MV-4-11 (cell line): ENCODE results near the gene TMEM51.

Experiments
- DNase-seq: peaks from one replicate; lab custom pipeline; 2025; lab: John Stamatoyannopoulos, UW

Gene TMEM51

DNA sequence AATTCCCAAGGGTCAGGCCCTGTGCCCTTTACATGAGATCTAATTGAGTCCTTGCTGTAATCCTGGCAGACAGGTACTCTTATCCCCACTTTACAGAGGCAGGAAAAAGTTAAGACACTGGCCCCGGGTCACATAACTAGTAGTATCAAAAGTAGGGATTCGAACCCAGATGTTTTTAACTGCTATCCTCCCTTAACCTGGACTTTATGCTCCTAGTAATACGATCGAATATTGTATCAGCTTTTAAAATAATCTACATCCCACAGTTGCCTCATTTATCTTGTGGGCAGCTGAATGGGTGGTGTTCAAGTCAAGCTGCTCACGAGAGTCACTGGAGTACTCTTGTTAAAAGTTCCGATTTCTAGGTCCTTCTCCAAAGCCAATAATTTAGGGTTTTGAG lies 25.5 kb upstream of the TMEM51 start:
- no peak for DNase-seq

DNA sequence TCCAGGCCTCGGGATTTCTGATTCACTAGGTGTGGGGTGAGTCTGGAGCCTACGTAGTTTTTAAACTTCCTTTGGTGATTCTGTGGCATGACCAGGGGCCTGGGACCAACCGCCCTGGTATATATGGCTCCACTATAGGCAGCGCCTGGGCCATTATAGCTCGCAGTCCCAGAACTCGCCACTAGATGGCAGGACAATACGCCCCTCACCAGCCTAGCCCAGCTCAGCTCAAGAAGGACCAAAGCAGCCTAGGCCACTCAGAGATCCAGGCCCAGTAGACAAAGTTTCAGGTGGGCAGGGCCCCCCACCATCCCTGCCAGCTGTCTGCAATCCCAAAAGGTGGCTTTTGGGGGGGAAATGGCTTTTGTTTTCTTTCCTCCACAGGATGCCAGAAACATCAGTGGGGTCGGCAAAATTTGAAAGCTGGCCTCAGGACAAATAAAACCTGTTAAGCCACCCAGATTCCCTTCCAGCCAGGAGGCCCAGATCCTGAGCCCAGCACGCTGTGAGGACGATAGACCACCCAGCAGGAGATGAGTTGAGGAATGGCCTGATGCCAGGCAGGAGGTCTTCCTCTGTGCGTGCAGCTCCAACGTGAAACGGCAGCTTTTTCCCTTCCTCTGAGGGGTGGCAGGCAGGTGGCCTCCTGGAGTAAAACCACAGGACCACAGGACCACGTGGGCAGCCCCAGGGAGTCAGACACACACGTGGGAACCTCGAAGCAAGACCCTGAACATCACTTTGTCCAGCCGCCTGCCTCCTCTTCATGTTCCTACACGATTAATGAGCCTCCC lies 24.8 kb upstream of the TMEM51 start:
- peak; percentile 48 for DNase-seq

DNA sequence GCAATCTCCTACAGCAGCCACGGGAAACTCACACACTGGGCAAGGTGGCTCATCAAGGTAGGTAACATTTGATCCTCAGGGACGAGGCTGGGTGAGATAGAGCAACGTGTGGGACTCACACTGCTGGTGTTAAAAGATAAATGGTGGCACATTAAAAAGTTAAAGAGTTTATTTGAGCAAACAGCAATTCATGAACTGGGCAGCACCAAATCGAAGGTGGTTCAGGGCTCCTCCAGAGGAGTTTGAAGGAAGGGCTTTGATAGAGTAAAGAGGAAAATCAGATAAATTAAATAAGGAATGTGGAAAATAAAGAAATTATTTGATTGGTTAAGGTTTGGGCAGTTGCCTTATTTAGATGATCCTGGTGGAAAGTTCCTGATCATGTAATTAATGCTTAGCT lies 23.6 kb upstream of the TMEM51 start:
- no peak for DNase-seq

DNA sequence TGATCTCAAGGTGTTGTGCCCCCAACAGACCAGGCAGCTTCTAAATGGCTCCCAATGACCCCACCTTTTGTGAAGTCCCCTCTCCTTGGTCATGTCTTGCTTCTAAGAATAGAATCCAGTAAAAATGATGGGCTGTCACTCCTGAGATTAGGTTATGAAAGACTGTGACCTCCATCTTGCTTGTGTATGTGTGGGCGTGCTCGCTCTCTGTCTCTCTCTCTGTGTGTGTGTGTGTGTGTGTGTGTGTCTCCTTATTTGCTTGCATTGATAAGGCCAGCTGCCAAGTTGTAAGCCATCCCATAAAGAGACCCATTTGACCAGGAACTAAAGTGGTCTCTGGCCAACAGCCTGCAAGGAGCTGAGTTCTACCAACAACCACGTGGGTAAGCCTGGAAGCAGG lies 22.9 kb upstream of the TMEM51 start:
- no peak for DNase-seq

DNA sequence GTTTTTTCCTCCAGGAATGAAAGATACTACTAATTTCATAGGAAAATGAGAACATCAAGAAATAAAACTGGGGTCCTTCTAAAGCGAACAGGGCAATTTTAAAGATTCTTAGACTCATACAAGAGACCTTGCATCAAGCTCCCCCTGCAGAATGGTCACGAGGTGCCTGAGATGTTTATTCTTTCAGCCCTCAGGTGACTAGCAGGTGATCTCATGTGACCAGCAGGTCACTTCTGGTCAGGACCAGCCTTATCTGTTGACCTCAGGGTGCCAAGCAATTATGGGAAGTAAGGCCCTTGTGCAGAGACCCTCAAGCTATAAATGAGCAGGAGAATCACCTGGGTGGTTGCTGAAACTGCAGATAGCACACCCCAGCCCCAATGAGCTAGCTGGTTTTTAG lies 20.6 kb upstream of the TMEM51 start:
- DNase-seq: no peak

DNA sequence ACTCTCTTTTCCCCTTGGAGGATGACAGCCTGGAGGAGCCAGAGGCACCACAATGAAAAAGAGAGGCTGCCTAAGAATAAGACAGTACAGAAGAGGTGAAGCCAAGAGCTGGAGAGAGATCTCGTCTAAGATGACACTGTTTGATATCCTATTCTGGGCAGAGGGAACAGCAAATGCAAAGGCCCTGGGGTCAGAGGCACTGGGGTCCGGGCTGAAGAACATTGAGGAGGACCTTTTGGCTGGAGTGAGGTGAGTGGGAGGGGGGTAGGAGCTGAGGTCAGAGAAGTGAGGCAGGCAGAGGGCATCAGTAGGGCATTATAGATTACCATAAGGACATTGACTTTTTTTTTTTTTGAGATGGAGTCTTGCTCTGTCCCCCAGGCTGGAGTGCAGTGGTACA lies 19.3 kb upstream of the TMEM51 start:
- no peak for DNase-seq

DNA sequence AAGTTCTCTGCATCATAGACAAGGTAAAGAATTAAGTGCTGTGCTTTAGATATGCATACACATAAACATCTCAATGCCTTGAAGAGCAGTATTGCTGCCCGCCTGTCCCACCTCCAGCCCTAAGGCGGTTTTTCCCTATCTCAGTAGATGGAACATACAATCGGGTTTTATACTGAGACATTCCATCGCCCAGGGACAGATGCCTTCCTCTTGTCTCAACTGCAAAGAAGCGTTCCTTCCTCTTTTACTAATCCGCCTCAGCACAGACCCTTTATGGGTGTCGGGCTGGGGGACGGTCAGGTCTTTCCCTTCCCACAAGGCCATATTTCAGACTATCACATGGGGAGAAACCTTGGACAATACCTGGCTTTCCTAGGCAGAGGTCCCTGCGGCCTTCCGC lies 17.9 kb upstream of the TMEM51 start:
- peak; percentile 25 for DNase-seq

DNA sequence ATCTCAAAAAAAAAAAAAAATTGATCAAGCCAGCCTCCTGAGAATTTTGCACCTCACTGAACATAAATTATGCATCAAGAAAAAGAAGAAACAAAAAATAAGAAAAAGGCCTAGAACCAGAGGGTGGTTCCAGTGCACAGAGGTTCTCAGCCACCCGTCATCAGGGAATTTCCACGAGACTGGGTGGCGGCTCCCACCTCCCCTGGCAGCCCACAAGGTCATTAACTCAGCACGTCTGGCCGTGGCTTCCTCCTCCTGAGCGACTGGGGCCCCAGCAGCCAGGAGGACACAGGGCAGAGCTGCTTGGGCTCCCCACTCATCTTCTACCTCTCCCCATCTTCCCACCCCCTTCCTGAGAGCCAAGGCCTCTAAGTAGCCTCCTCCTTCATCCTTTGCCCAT lies 15.7 kb upstream of the TMEM51 start:
- DNase-seq: no peak

DNA sequence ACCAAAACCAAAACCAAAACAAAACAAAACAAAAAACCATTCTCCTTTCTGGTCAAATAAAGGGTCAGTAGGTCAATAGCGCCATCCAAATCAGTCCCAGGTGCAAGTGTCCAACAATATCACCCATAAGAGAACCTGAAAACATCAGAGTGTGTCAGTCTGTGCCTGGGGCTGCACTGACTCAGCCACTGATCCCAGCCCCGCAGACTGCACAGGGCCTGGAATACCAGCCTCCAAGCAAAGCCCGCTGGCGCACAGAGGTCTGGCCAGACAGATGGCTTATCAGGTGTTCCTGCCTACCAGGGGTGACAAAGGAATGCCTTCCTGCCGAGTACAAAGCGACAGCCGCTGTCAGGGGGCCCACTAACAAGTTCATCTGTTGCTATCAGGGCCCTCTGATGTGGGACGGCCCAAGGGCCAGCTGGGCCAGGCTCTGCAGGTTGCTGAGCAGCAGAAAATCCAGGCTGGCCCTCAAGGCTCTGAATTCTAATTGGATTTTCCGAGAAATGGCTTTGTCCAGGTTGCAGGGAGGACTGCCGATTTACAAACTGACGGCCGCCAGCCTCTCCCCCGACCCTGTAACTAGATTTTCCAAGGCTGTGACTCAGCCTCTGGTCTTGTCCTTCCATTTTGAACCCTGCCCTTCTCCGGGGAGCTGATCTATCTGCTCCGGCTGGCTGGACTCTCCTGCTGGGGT lies 13.7 kb upstream of the TMEM51 start:
- no peak for DNase-seq

DNA sequence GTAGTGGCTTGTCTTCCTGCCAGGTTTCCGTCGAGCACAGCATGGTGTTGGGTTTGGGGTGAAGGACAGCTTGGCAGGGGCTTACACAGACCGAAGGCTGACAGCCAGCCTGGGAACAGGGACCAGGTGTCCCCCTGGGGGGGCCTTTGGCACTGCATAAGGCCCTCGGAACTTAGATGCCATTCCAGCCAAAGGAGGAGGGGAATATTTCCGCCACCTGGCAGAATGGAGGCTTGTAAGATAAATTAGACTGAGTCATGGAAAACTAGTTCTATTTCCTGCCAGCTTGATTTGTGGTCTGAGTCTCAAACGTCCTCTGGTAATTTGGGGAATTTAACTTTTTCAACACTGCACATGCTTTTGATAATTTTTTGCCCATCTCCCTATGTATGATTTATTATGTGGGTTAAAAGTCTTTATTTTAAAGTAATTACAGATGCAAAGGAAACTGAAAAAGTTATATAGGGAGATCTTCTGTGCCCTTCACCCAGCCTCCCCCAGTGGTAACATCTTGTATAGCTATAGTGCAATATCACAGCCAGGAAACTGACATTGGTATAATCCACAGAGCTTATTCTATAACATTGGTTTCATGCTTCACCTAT lies 11.5 kb upstream of the TMEM51 start:
- DNase-seq: peak; percentile 22

DNA sequence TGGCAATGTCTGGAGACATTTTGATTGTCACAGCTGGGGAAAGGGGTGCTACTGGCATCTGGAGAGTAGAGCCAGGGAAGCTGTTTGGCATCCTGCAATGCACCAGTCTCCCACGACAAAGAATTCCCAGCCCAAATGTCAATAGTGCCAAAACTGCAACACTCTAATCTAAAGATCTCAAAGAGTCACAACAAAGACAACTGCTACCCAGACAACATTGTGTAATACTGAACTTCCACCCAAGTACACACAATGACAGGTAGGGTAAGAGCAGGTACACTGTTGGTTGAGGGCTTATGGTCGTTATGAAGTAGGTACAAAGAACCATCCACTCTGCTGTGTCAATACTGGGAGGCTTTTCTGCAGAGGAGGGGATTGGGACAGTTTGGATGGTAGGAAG lies 8.2 kb upstream of the TMEM51 start:
- DNase-seq: no peak

DNA sequence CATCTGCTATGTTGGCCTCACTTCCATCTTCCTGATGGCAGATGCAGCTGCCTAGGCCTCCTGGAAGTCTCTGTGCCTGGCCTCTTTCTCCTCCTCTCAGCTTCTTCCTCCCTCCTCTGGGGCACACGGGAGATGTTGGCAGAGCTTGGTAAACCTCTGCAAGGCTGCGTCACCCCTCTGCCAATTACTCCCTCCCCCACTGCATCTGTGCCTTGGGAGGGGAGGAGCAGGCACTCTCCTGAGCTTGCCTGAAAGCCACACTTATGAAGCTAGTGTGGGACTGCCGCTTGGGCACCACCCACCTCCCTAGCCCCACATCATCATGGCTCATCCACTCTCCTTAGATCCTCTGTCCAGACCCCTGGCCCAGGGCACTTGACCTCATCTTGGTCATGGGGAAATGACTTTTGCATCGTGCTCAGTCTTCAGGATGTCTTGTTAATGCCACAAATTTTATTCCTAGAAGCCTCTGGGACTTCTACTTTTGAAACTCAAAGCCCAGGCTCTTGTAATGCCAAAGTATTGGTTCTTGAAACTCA lies 7.3 kb upstream of the TMEM51 start:
- DNase-seq: no peak

DNA sequence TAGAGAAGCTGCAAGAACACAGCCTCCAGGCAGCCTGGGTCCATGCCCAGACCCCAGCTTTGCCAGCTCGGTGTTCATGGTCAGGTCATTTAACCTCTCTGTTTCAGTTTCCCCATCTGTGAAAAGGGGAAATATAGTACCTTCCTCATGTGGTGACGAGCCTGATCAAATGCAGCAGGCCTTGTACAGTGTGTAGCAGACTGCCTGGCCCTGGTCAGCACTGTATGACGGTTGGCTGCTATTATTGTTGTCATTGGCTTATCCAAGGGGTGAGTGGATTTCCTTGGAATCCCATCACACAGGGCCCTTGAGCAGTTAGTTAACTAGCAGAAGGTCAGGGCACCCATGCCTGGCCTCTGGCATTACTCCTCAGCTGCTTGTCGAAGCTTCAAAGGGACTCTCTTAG lies 6.6 kb upstream of the TMEM51 start:
- DNase-seq: peak; percentile 36

DNA sequence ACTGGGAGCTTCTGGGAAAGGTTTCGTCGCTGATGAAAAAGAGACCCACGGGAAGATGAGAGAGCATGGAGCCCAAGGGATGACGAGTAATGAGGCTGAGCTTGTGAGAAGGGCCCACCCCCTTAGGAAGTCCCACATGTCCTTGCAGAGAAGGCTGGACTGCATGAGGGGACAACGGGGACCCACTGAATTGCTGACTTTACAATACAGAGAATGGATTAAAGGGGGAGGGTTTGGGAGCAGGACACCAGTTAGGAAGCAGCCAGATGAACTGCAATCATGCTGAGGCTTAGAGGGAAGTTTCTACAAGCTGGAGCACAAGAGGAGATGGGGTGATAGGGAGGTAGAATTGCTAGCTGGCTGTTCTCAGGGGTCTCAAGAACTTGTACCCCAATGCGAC lies 5.5 kb upstream of the TMEM51 start:
- DNase-seq: no peak

DNA sequence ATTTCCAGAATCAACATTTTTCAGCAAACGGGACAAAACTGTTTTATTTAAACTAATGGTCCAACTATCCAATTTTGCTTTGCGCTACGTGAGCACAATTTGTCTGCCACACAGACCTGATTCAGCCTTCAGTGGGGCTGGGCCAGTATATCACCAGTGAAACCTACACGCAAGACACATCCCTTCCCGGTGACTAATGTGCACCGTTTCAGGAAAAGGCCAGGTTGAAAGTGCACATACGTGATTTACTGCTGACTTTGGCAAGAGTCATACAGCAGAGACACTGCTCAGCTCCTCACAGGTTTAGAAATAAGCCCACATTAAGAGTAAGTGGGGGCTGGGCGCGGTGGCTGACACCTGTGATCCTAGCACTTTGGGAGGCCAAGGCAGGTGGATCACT lies 5.1 kb upstream of the TMEM51 start:
- DNase-seq: no peak

DNA sequence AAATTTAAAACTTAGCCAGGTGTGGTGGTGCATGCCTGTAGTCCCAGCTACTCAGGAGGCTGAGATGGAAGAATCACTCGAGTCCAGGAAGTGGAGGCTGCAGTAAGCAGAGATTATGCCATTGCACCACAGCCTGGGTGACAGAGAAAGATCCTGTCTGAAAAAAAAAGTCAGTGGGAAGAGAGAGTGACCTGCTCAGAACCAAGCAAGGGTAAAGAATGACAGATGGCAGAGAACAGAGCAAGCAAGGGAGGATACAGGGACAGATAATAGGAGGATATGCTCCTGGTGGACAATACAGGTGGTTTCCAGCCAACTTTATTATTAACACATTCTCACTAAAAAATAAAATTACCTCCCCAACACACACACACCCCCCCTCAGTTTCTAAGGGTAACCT lies 4.6 kb upstream of the TMEM51 start:
- no peak for DNase-seq

DNA sequence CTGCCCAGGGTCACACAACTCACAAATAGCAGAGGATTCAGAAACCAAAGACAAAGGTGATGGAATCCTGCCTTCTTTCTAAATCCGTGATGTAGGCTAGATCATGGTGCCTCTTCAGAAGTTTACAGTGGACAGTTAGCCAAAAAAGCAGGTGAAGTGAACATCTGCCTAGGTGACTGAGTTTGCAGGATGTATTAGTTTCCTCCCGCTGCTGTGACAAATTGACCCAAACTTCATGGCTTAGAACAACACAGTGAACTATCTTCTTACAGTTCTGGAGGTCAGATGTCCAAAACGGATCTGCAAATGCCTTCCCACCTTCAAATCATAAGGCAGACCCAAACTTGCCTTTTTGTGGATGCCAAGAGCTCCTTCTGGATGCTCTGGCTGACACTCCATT lies 3.2 kb upstream of the TMEM51 start:
- DNase-seq: no peak

DNA sequence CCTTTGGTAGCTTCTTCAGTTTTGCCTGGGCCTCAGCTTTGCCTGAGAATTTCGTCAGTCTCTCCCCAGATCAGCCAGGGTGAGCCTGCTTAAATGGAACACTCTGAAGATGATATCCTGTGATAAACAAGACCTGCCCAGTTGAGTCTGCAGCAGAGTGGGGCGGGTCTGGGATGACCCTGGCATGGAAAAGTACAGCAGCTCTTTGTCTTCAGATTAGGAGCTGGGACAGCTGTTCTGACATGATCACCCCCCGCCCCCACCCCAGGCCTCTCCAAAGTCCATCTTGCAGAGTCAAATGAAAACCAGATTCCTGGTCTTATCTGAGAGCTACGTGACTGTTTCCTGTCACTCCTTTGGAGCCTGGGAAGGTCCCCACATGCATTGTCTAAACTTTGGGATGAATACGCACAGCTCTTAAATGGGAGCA lies 2.2 kb upstream of the TMEM51 start:
- DNase-seq: no peak

DNA sequence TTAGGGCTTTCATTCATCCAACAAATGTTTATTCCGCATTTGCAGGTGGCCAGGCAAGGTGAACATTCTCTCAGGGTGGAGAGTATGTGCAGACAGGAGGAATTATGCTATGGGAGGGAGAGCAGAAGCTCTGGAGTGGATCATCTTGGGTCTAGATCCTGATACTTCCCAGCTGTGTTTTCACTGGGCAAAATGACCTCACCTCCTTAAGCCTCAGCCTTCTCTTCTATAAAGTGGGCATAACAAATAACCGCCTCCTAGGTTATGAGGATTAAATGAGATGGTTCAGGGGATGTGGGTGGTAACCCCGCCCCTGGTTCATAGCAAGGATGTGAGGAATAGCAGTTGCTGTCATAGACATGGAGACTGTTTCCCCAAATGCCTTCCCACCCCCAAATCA lies 1.7 kb upstream of the TMEM51 start:
- no peak for DNase-seq

DNA sequence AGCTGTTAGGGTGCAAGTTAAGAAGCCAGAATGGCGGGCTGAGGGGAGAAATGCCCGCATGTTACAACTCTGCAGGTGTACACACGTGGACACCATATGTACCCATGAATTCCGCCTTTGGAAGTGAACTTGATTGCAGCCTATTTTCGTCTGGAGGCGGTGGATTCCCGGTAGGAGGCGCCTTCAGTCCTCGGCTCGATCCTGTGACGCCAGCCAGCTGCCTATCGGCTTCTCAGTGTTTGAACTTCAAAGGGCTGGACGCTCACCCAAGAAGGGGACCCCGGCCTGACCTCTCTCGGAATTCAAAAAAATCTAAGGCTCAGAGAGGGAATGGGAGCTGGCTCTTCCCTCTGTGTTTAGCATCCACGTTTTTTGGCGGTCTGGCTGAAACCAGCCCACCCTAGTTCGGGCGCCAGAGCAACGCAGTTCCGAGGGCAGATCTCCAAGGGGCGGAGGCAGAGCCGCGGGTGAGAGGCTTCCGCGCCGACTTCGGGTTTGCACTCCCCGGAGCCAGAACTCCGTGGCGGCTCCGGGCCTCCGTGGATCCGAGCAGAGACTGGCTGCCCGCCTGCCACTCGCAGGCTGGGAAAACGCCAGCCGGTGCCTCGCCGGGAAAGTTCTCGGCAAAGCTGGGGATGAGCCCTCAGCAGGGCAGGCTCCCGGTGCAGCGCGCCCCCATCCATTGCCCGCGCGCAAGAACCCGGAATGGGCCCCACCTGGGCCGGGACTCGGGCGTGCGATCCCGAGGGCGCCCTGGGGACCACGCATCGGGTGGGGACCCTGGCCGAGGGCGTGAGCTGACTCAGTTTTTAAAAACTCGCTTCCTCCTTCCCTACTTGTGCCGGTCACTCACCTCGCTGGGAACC lies 996 bp upstream of the TMEM51 start:
- peak; percentile 45 for DNase-seq

DNA sequence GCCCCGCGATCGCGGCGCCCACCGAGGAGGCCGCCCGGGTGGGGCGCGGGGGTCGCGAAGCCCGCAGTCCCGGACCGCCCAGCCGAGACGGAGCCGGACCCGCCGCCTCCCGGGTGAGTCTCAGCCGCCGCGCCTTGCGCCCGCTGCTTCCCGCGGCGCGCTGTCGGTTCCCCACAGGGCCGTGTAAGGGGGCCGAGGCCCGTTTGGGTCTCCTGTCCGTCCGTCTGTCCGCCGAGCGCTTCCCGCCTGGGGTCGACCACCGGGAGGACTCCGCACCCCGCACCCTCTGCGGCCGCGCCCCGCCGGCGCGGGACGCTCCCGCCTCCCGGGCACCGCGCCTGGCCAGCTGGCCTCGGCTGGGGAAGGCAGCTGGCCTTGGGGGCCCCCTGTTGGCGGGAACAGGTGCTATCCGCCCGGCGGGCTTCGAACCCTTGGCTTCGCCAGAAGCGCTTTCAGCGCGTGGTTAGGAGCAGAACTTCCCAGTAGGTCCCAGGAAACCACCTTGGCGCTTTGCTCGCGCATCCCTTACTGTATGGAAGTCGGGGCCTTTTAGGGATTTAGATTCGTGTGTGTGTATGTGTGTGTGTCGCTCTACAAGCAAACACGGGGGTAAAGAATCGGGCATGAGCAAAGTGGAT lies 414 bp downstream of the TMEM51 start:
- no peak for DNase-seq
